H1 (cell line): ENCODE measurements around the gene LSM14B.

Experiments used
- CTCF ChIP-seq, 3 experiments: IDR thresholded peaks; 1 replicate in 2 of 3; 2 replicates in 1 of 3; pipeline versions ENCODE4 v1.5.1 to v1.6.1; 2011; ENCODE audit warnings: low read length in 3 of 3, mild to moderate bottlenecking in 3 of 3, inconsistent platforms in 2 of 3, low read depth in 1 of 3, moderate library complexity in 1 of 3; ENCODE audit not compliant: insufficient read depth in 1 of 3; ENCODE audit errors: control extremely low read depth in 1 of 3
- EZH2 ChIP-seq: fragments of 200-600 bp; sonication (generic); IDR thresholded peaks from 2 replicates; pipeline ENCODE4 v1.7.1; 2012; ENCODE audit warnings: low read depth, mild to moderate bottlenecking, moderate library complexity, low read length, inconsistent platforms; ENCODE audit not compliant: severe bottlenecking
- JUN ChIP-seq: IDR thresholded peaks from 2 replicates; pipeline ENCODE4 v1.6.1; 2011; ENCODE audit warnings: low read depth, mild to moderate bottlenecking, improper control_type of control experiment, low read length
- JUND ChIP-seq: IDR thresholded peaks from 2 replicates; pipeline ENCODE4 v1.6.1; 2011; ENCODE audit warnings: mild to moderate bottlenecking, improper control_type of control experiment, low read length
- POLR2A ChIP-seq, 2 experiments: IDR thresholded peaks; 1 replicate in 1 of 2; 2 replicates in 1 of 2; pipeline ENCODE4 v1.6.1; 2011; ENCODE audit warnings: low read depth in 2 of 2, low read length in 2 of 2, mild to moderate bottlenecking in 2 of 2; ENCODE audit errors: control extremely low read depth in 1 of 2
- POLR2AphosphoS5 ChIP-seq: IDR thresholded peaks from 2 replicates; pipeline ENCODE4 v1.6.1; 2011; ENCODE audit warnings: low read depth, low read length
- SIX5 ChIP-seq: IDR thresholded peaks from 2 replicates; pipeline ENCODE4 v1.6.1; 2011; ENCODE audit warnings: mild to moderate bottlenecking, low read depth, low read length

- no peak for TF ChIP-seq POLR2AphosphoS5
- TF ChIP-seq CTCF (IDR thresholded peaks at IDR 0.05; ENCODE audit: control extremely low read depth in 1 of 3, insufficient read depth in 1 of 3, low read depth in 1 of 3, low read length in 3 of 3), result no peak
- no peak for TF ChIP-seq JUN
- no peak for TF ChIP-seq JUND
- no peak for TF ChIP-seq EZH2
- TF ChIP-seq POLR2A (IDR thresholded peaks at IDR 0.05; ENCODE audit: control extremely low read depth in 1 of 2, low read depth in 2 of 2, low read length in 2 of 2), result no peak
- TF ChIP-seq SIX5, result no peak
These were observed 3.9 kb downstream of the LSM14B start for GRCh38 chr20:62126141-62126540.
